Thyroid gland (tissue), 4 donors: ENCODE data around the gene ZNF282. TPM values are rescaled to one million over a fixed set of nuclear protein-coding genes. Genes with fewer than 3 reads are reported as not detected.

Source experiments
- DNase-seq, 2 donors: peaks; one replicate each; pipeline ENCODE4 v3.0.0-alpha.2; 2019
- H3K27ac ChIP-seq, 3 donors: fragments of 200-600 bp; sonication (generic); 1 replicate in 2 of 3; 2 replicates in 1 of 3; pipeline ENCODE4 v1.5.1; 2016 to 2019; ENCODE audit warnings: mild to moderate bottlenecking in 1 of 3, moderate library complexity in 1 of 3
- H3K27me3 ChIP-seq: fragments of 200-600 bp; sonication (generic); one replicate; pipeline ENCODE4 v1.5.1; 2019
- H3K36me3 ChIP-seq, 2 donors: fragments of 200-600 bp; sonication (generic); one replicate each; pipeline ENCODE4 v1.5.1; 2016 to 2019
- H3K4me1 ChIP-seq, 2 donors: fragments of 200-600 bp; sonication (generic); one replicate each; pipeline ENCODE4 v1.5.1; 2017 to 2019
- H3K4me3 ChIP-seq, 3 donors: fragments of 200-600 bp; sonication (generic); replicated peaks in 1 of 3; 1 replicate in 2 of 3; 2 replicates in 1 of 3; pipeline ENCODE4 v1.5.1; 2016; ENCODE audit warnings: mild to moderate bottlenecking in 1 of 3
- H3K9me3 ChIP-seq: fragments of 200-600 bp; sonication (generic); one replicate; pipeline ENCODE4 v1.5.1; 2017
- CTCF ChIP-seq, 6 experiments: fragments of 200-600 bp in 3 of 6; fragments of 450-650 bp in 3 of 6; sonication (generic) in 3 of 6; IDR thresholded peaks; one replicate each; pipeline ENCODE4 v1.5.1; 2016 to 2019; ENCODE audit warnings: antibody characterized with exemption in 6 of 6, mild to moderate bottlenecking in 2 of 6, inconsistent platforms in 1 of 6, moderate library complexity in 1 of 6
- POLR2A ChIP-seq, 2 donors: fragments of 450-650 bp; IDR thresholded peaks; one replicate each; pipeline ENCODE4 v1.6.1; 2017; ENCODE audit warnings: antibody characterized with exemption in 2 of 2, mild to moderate bottlenecking in 2 of 2, moderate library complexity in 1 of 2
- WGBS, 2 donors: methylation state at CpG; one replicate each; pipeline ENCODE4 v1.1.5; 2017; 5-methylcytosine and 5-hydroxymethylcytosine counted together
- intact Hi-C: fragments of 100-400 bp; cut with DNase I; formaldehyde crosslinking; loops from one replicate; pipeline ENCODE4 v1.15.1; 2023
- total RNA-seq, 4 donors: library from RNA; depleted of rRNA; stranded (reverse); fragments of >200 nt; gene quantifications; one replicate each; pipeline ENCODE4 v1.2.3, GENCODE V29; 2016

Gene ZNF282
- total RNA-seq, 4 donors from 2014 or later, result 13.8 to 28.5 (median 21.3) TPM

- no peak for DNase-seq
- Histone ChIP-seq H3K27me3 (no peaks in the 10 kb centered on the region), H3K36me3 (peaks cover 63 to 65% of the 10 kb centered on the region in 2 donors), H3K9me3 (no peaks in the 10 kb centered on the region), H3K27ac (no peak overlapping the region), H3K4me3 (no peak overlapping the region), H3K4me1 (peaks cover 6 to 9% of the 10 kb centered on the region in 2 donors)
- WGBS, 2 donors, result 86 to 93% methylated on average over 35 of the region's 35 CpGs
- no peak for TF ChIP-seq CTCF (IDR thresholded peaks at IDR 0.05)
- intact Hi-C loops, result no loop called here
Measured at GRCh38 chr7:149207324-149208035, 12.1 kb downstream of the ZNF282 start.

GRCh38 chr7:149209518-149210269 lies 14.3 kb downstream of the ZNF282 start:
- no peak for DNase-seq
- H3K4me1 ChIP-seq, result no peaks in the 10 kb centered on the region
- no peaks in the 10 kb centered on the region for H3K27me3 ChIP-seq
- no peak overlapping the region for H3K27ac ChIP-seq
- TF ChIP-seq POLR2A (IDR thresholded peaks at IDR 0.05), result no peak
- TF ChIP-seq CTCF (IDR thresholded peaks at IDR 0.05), result peak in 1 of 6 experiments; percentile 21
- peaks cover 77 to 83% of the 10 kb centered on the region in 2 donors for H3K36me3 ChIP-seq
- no peak overlapping the region for H3K4me3 ChIP-seq
- 70 to 73% methylated on average over 7 of the region's 7 CpGs for WGBS, 2 donors
- H3K9me3 ChIP-seq, result no peaks in the 10 kb centered on the region
- intact Hi-C loops, result no loop called here

GRCh38 chr7:149210551-149210950 lies 15.2 kb downstream of the ZNF282 start:
- no peak for TF ChIP-seq POLR2A (IDR thresholded peaks at IDR 0.05)
- no peak for TF ChIP-seq CTCF (IDR thresholded peaks at IDR 0.05)
- no peak overlapping the region for H3K27ac ChIP-seq
- H3K9me3 ChIP-seq, result no peaks in the 10 kb centered on the region
- intact Hi-C loops, result no loop called here
- H3K4me3 ChIP-seq, result no peak overlapping the region
- no peaks in the 10 kb centered on the region for H3K4me1 ChIP-seq
- DNase-seq, result no peak
- WGBS, 2 donors, result 85 to 89% methylated on average over 11 of the region's 11 CpGs
- peaks cover 83 to 90% of the 10 kb centered on the region in 2 donors for H3K36me3 ChIP-seq
- no peaks in the 10 kb centered on the region for H3K27me3 ChIP-seq

GRCh38 chr7:149214020-149214720 lies 18.8 kb downstream of the ZNF282 start:
- H3K27me3 ChIP-seq, result no peaks in the 10 kb centered on the region
- intact Hi-C loops, result no loop called here
- H3K4me1 ChIP-seq, result no peaks in the 10 kb centered on the region
- H3K9me3 ChIP-seq, result no peaks in the 10 kb centered on the region
- H3K27ac ChIP-seq, result no peak overlapping the region
- no peak for DNase-seq
- TF ChIP-seq POLR2A (IDR thresholded peaks at IDR 0.05), result no peak
- TF ChIP-seq CTCF (IDR thresholded peaks at IDR 0.05), result no peak
- H3K36me3 ChIP-seq, result peaks cover 78 to 83% of the 10 kb centered on the region in 2 donors
- WGBS, 2 donors, result 88 to 89% methylated on average over 7 of the region's 7 CpGs
- H3K4me3 ChIP-seq, result no peak overlapping the region
